Measurements from ENCODE around the gene LSM12. TPM values are rescaled to one million over a fixed set of nuclear protein-coding genes. Genes with fewer than 3 reads are reported as not detected.

LSM12 gene
- total RNA-seq, 4 donors from 2014 or later = 27.8 to 44.6 (median 33.3) TPM

DNA sequence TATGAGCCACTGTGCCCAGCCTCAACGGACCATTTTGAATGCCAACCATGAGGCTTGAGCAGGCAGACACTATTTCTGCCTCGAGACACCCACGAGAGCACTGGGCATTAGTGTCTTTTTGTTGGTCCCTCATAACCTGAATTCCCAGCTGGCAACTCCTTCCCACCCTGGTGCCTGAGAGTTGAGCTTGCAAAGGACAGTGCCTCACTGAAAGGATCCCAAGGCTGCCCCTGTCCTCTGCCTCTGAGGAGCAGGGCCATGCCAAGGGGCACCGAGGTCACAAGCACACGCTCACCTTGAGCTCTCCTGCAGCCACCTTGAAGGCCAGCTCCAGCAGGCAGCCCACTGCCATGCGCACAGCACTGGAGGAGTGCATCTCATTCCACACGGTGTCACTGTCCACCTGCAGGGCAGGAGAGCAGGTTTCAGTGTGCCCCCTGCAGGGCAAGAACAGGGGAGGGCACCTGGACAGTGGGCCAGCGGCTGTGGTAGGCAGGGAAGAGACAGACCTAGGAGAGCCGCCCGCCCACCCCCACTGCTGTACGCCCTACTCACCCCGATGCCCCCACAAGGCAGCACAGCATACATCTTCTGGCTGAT is 16.9 kb upstream of the LSM12 start:
- DNase-seq (ENCODE audit: low spot score in 2 of 2) = no peak
- Histone ChIP-seq H3K4me3 (no peak overlapping the region), H3K36me3 (peaks cover 85% of the 10 kb centered on the region)

GRCh38 chr17:44082256-44082927 is 15.9 kb upstream of the LSM12 start:
- H3K27ac ChIP-seq = no peak overlapping the region
- no peak for DNase-seq (ENCODE audit: low spot score in 2 of 2)
- H3K27me3 ChIP-seq = no peaks in the 10 kb centered on the region

More for the DNA sequence above, 16.9 kb upstream of the LSM12 start:
- Histone ChIP-seq H3K27me3 (no peaks in the 10 kb centered on the region), H3K4me1 (peaks cover 21% of the 10 kb centered on the region), H3K9me3 (no peaks in the 10 kb centered on the region), H3K27ac (no peak overlapping the region)
- TF ChIP-seq POLR2AphosphoS5 (IDR thresholded peaks at IDR 0.05) (no peak), POLR2A (IDR thresholded peaks at IDR 0.05) (no peak), CTCF (IDR thresholded peaks at IDR 0.05) (no peak), EP300 (IDR thresholded peaks at IDR 0.05) (no peak)
- WGBS = 87% methylated on average over 12 of the region's 12 CpGs

DNA sequence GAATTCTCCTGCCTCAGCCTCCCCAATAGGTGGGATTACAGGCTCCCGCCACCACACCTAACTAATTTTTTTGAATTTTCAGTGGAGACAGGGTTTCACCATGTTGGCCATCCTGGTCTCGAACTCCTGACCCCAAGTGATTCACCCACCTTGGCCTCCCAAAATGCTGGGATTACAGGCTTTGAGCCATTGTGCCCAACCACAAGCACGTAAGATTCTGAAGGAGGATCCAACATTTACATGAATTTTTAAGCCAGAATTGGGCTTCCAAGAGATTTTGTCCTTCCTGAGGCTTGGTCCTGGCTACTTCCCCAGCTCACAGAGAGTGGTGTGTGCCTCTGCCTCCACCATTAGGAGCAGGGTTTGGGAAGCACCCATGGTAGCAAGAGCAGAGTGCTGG is 15.2 kb upstream of the LSM12 start:
- Histone ChIP-seq H3K4me1 (peaks cover 5% of the 10 kb centered on the region), H3K36me3 (peaks cover 88% of the 10 kb centered on the region), H3K4me3 (no peak overlapping the region), H3K9me3 (no peaks in the 10 kb centered on the region), H3K27ac (no peak overlapping the region), H3K27me3 (no peaks in the 10 kb centered on the region)
- no peak for TF ChIP-seq POLR2AphosphoS5 (IDR thresholded peaks at IDR 0.05)
- TF ChIP-seq CTCF (IDR thresholded peaks at IDR 0.05) = no peak
- TF ChIP-seq EP300 (IDR thresholded peaks at IDR 0.05) = no peak
- TF ChIP-seq POLR2A (IDR thresholded peaks at IDR 0.05) = no peak
- 93% methylated on average over 3 of the region's 3 CpGs for WGBS
- no peak for DNase-seq (ENCODE audit: low spot score in 2 of 2)

More at GRCh38 chr17:44082256-44082927, 15.9 kb upstream of the LSM12 start:
- no peaks in the 10 kb centered on the region for H3K9me3 ChIP-seq
- TF ChIP-seq POLR2A (IDR thresholded peaks at IDR 0.05) (no peak), POLR2AphosphoS5 (IDR thresholded peaks at IDR 0.05) (no peak), EP300 (IDR thresholded peaks at IDR 0.05) (no peak), CTCF (IDR thresholded peaks at IDR 0.05) (no peak)
- no peak overlapping the region for H3K4me3 ChIP-seq
- 83% methylated on average over 20 of the region's 21 CpGs for WGBS
- peaks cover 85% of the 10 kb centered on the region for H3K36me3 ChIP-seq
- peaks cover 12% of the 10 kb centered on the region for H3K4me1 ChIP-seq

DNA sequence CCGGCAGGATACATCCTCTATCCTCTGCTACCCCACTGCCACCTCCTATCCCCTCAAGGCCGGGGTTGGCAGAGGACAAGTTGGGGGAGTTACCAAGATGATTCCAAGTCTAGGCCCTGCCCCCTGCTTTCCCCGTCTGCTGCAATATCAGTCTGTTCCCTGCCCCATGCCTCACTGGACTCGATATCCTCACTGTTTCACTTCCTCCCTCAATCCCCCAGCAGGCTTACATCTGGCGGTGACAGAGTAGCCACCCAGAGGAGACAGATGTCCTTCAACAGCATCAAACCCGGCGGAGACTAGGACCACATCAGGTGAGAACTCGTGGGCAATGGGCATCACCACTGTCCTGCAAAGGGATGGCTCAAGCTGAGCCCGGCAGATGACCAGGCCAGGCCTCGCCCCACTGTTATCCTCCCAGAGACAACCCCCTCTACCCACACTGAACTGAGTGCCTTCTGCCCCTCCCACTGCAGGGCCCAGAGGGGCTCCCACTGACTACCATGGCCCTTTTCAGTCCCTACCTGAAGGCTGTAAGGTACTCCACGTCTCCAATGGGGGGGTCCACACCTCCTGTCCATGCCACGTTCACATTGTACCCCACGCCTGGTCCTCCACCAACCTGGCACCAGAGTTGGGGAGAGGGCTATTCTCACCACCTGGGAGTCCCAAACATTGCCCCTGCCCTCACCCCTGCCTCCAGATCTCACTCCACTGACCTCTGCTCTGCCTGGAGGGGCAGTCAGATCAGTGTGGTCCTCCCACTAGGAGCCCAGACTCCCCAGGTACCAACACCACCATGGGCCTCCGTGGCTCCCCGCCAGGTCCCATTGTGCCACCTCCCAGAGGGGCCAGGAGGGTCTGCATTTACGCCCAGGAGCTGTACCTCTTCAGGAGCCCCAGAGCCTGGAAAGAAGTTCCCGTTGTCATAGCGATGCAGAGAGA is 13.7 kb upstream of the LSM12 start:
- Histone ChIP-seq H3K9me3 (no peaks in the 10 kb centered on the region), H3K4me3 (no peak overlapping the region), H3K36me3 (peaks cover 90% of the 10 kb centered on the region), H3K4me1 (peaks cover 5% of the 10 kb centered on the region), H3K27me3 (no peaks in the 10 kb centered on the region), H3K27ac (no peak overlapping the region)
- TF ChIP-seq POLR2AphosphoS5 (IDR thresholded peaks at IDR 0.05) (no peak), CTCF (IDR thresholded peaks at IDR 0.05) (no peak), EP300 (IDR thresholded peaks at IDR 0.05) (no peak)
- no peak for DNase-seq (ENCODE audit: low spot score in 2 of 2)
- 91% methylated on average over 16 of the region's 18 CpGs for WGBS

- Histone ChIP-seq H3K36me3 (peaks cover 84% of the 10 kb centered on the region), H3K4me1 (peaks cover 5% of the 10 kb centered on the region), H3K27me3 (no peaks in the 10 kb centered on the region), H3K27ac (no peak overlapping the region), H3K9me3 (no peaks in the 10 kb centered on the region), H3K4me3 (no peak overlapping the region)
- TF ChIP-seq POLR2A (IDR thresholded peaks at IDR 0.05) = no peak
- no peak for TF ChIP-seq EP300 (IDR thresholded peaks at IDR 0.05)
- no peak for TF ChIP-seq POLR2AphosphoS5 (IDR thresholded peaks at IDR 0.05)
- no peak for TF ChIP-seq CTCF (IDR thresholded peaks at IDR 0.05)
- no peak for DNase-seq (ENCODE audit: low spot score in 2 of 2)
- 88% methylated on average over 1 of the region's 19 CpGs for WGBS
Measured at GRCh38 chr17:44078412-44078811, 11.9 kb upstream of the LSM12 start.

Data from suprapubic skin (tissue), 4 donors.